CD4-positive, CD25-positive, alpha-beta regulatory T cell (primary cell): ENCODE data around the gene RACK1. TPM values are rescaled to one million over a fixed set of nuclear protein-coding genes. Genes with fewer than 3 reads are reported as not detected.

Experiments used
- ATAC-seq, 2 donors: fragments of 150-1000 bp; cut with Tn5 transposase; one replicate each; pipeline ENCODE4 v1.10.0; 2021; ENCODE audit warnings: low read depth in 2 of 2, moderate number of reproducible peaks in 2 of 2, moderate library complexity in 1 of 2
- DNase-seq, 3 donors: peaks; one replicate each; pipeline versions ENCODE4 v3.0.0 to v3.0.0-alpha.2; 2012 to 2022; ENCODE audit warnings: mixed read lengths in 1 of 3
- H3K27ac ChIP-seq: one replicate; pipeline ENCODE4 v1.7.0; 2013; ENCODE audit warnings: mild to moderate bottlenecking, low read length; ENCODE audit not compliant: insufficient read depth, poor library complexity, severe bottlenecking
- H3K27me3 ChIP-seq: one replicate; pipeline ENCODE4 v1.7.0; 2013; ENCODE audit warnings: low read length; ENCODE audit not compliant: control insufficient read depth, insufficient read depth
- H3K36me3 ChIP-seq: one replicate; pipeline ENCODE4 v1.7.0; 2013; ENCODE audit warnings: mild to moderate bottlenecking, low read length, moderate library complexity; ENCODE audit not compliant: control insufficient read depth, insufficient read depth
- H3K4me1 ChIP-seq: 2 replicates; pipeline ENCODE4 v1.7.0; 2013; ENCODE audit warnings: mild to moderate bottlenecking, low read length; ENCODE audit not compliant: insufficient read depth, control insufficient read depth, poor library complexity, severe bottlenecking
- H3K4me3 ChIP-seq: one replicate; pipeline ENCODE4 v1.7.0; 2013; ENCODE audit warnings: low read depth, mild to moderate bottlenecking, low read length, moderate library complexity
- H3K9me3 ChIP-seq, 2 experiments: 1 replicate in 1 of 2; 2 replicates in 1 of 2; pipeline ENCODE4 v1.7.0; 2013; ENCODE audit warnings: low read length in 2 of 2, mild to moderate bottlenecking in 1 of 2, moderate library complexity in 1 of 2; ENCODE audit not compliant: control insufficient read depth in 2 of 2
- H3K27ac Mint-ChIP-seq, 3 donors: one replicate each; pipeline ENCODE4 v1.8.0; 2020 to 2022; ENCODE audit warnings: mild to moderate bottlenecking in 3 of 3, mixed read lengths in 3 of 3, moderate library complexity in 2 of 3
- H3K27me3 Mint-ChIP-seq: one replicate; pipeline ENCODE4 v1.8.0; 2022; ENCODE audit warnings: mild to moderate bottlenecking, mixed read lengths
- H3K36me3 Mint-ChIP-seq: one replicate; pipeline ENCODE4 v1.8.0; 2020; ENCODE audit warnings: mixed read lengths
- H3K4me1 Mint-ChIP-seq, 4 donors: one replicate each; pipeline ENCODE4 v1.8.0; 2020 to 2022; ENCODE audit warnings: mixed read lengths in 4 of 4, mild to moderate bottlenecking in 1 of 4
- H3K4me3 Mint-ChIP-seq, 4 donors: one replicate each; pipeline ENCODE4 v1.8.0; 2020 to 2022; ENCODE audit warnings: mild to moderate bottlenecking in 4 of 4, mixed read lengths in 4 of 4, moderate library complexity in 3 of 4
- H3K9me3 Mint-ChIP-seq, 7 donors: one replicate each; pipeline ENCODE4 v1.8.0; 2020 to 2022; ENCODE audit warnings: mixed read lengths in 7 of 7, mild to moderate bottlenecking in 3 of 7, moderate library complexity in 2 of 7
- polyA plus RNA-seq, 4 donors: library from polyadenylated mRNA; unstranded; fragments of 300-500 nt; fragmentation: Illumina TruSeq; gene quantifications; one replicate each; pipeline ENCODE4 v1.2.3, GENCODE V29; 2021
- total RNA-seq: library from RNA; stranded (reverse); gene quantifications from one replicate; pipeline ENCODE4 v1.2.3, GENCODE V29; 2022

The RACK1 gene
- total and polyA plus RNA-seq, 5 donors from 2014 or later: 1,838 to 2,760 (median 2,238) TPM

DNA sequence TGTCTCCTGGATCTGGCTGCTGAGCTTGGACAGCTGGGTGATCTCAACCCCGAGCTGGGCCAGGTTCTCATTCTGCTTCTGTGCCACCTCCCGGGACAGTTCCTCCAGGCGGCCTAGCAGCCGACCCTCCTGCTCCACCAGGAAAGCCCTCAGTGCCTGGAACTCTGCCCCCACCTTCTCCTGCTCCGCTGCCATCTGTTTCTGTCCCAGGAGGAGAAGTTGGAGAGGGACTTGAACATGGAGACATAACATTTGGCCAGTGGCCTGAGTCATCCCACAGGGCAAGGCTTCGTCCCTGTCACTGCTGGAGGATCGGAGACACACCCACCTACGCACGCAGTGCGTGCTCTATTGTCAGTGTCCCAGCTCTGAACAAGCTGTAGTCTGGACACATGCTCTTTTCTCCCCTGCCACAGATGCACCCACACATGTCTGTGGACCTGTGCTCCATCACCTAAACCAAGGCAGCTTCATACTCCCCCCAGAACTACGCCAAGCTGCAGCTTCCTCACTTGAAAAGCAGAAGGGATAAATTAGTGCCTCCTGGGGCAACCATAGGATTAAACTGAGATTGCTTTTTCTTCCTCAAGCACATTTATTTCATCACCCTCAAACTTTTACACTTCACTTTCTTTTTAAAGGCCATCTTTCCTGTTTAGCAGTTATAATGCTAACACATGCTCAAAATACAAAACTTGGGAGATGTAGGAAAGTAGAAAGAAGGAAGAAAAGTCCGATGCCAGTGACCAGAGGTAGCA is 43.6 kb downstream of the RACK1 start:
- no peaks in the 10 kb centered on the region for H3K36me3 Mint-ChIP-seq
- H3K27ac Mint-ChIP-seq: no peak overlapping the region
- H3K4me3 Mint-ChIP-seq: peak overlapping the region in 1 of 4 donors; percentile 67
- Histone ChIP-seq H3K36me3 (no peaks in the 10 kb centered on the region), H3K4me1 (peaks cover 15% of the 10 kb centered on the region), H3K9me3 (no peaks in the 10 kb centered on the region), H3K27me3 (peaks cover 3% of the 10 kb centered on the region), H3K4me3 (no peak overlapping the region), H3K27ac (no peak overlapping the region)
- peaks cover 0 to 2% (median 0%) of the 10 kb centered on the region in 7 donors for H3K9me3 Mint-ChIP-seq
- H3K27me3 Mint-ChIP-seq: peaks cover 32% of the 10 kb centered on the region
- no peak for ATAC-seq
- DNase-seq: no peak
- H3K4me1 Mint-ChIP-seq: peaks cover 0 to 14% (median 0%) of the 10 kb centered on the region in 4 donors

DNA sequence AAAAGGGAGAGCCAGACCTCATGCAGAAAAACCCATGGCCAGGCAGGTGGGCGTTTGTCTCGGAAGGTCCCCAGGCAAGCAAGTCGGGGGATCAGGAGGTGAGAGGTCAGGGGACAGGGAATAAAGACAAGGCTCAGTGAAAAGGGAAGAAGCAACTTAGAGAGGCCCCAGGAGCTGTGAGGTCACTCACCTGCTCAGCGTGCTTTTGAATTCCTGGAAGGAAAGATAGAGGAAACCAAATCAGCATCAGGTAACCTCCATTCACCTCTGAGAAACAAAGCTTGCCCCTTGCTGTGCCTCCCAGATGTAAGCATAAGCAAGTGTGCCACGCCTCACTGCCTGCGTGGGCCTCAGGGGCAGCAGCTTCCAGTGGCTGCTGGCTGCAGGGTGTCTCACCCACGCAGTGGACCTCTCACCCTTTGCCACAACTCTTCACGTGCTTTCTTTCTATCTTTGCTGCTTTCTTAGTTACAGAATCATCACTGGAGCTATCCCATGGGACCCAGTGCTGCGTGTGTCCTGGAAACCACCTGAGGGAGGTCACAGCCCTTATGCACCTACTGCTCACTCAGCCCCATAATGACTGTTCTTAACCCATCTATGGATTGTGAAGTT is 44.7 kb downstream of the RACK1 start:
- no peak for ATAC-seq

DNA sequence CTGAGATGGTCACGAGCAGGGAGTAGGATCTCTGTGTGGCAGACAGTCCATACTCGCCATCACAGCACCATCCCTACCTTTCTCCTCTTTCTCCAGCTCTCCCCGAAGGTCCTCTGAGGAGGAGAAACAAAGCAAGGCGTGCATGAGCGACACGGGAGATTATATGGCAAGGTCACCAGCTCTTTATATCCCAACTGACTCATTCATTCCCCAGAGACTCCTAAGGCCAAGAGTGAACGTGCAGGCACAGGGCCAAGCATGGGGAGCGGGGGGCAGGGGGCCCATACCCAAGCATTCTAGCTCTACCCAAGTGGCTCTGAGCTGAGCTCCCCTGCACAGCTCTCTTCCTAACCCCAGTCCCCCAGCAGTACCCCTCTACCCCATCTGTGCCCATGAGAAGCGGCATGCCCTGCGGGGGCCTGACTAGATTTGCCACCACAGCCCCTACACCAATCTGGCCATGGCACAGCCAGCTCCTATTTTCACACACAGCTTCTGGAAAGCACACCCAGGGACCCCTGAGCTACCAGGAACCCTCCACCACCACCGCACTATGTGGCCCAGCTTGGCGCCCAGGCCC is 45.5 kb downstream of the RACK1 start:
- H3K4me1 Mint-ChIP-seq: peaks cover 0 to 9% (median 2%) of the 10 kb centered on the region in 4 donors
- Histone ChIP-seq H3K4me1 (no peaks in the 10 kb centered on the region), H3K27ac (no peak overlapping the region), H3K9me3 (no peaks in the 10 kb centered on the region), H3K36me3 (no peaks in the 10 kb centered on the region), H3K27me3 (peaks cover 3% of the 10 kb centered on the region), H3K4me3 (no peak overlapping the region)
- ATAC-seq: no peak
- peak overlapping the region in 2 of 4 donors; percentile 44 to 62 for H3K4me3 Mint-ChIP-seq
- no peak overlapping the region for H3K27ac Mint-ChIP-seq
- peaks cover 0 to 3% (median 0%) of the 10 kb centered on the region in 7 donors for H3K9me3 Mint-ChIP-seq
- H3K36me3 Mint-ChIP-seq: peaks cover 4% of the 10 kb centered on the region
- no peak for DNase-seq
- H3K27me3 Mint-ChIP-seq: peaks cover 20% of the 10 kb centered on the region

More for the DNA sequence above, 44.7 kb downstream of the RACK1 start:
- no peak overlapping the region for H3K27ac Mint-ChIP-seq
- Histone ChIP-seq H3K27me3 (peaks cover 3% of the 10 kb centered on the region), H3K27ac (no peak overlapping the region), H3K9me3 (no peaks in the 10 kb centered on the region), H3K4me3 (no peak overlapping the region), H3K4me1 (peaks cover 5% of the 10 kb centered on the region), H3K36me3 (no peaks in the 10 kb centered on the region)
- peak overlapping the region in 1 of 4 donors; percentile 44 for H3K4me3 Mint-ChIP-seq
- DNase-seq: no peak
- peaks cover 28% of the 10 kb centered on the region for H3K27me3 Mint-ChIP-seq
- H3K9me3 Mint-ChIP-seq: peaks cover 0 to 3% (median 0%) of the 10 kb centered on the region in 7 donors
- peaks cover 0 to 11% (median 0%) of the 10 kb centered on the region in 4 donors for H3K4me1 Mint-ChIP-seq
- no peaks in the 10 kb centered on the region for H3K36me3 Mint-ChIP-seq

DNA sequence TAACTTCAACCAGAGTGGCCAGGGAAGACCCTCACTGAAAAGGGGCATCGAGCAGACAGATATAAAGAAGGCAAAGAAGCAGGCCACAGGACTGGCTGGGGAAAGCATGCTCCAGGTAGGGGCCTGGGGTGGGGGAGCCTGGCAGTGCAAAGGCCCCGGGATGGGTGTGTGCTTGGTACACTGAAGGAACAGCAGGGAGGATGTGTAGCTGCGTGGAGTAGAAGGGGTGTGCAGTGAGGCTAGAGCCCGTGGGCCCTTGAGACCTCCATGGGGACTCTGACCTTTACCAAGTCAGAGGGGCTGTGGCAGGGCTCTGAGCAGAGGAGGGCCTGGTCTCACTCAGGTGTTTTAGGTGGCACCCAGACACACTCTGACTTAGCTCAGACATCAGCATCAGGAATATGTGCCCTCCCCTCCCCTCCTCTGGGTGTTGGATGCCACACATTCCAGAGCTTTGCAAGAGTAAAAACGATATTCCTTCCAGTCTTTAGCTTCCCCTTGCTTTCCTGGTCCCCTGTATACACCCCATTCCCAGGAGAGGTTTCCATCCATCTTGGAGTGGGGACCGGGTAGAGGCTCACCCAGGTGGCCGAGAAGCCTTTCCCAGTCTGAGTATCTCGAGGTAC is 46.3 kb downstream of the RACK1 start:
- Mint-ChIP-seq H3K27me3 (peaks cover 14% of the 10 kb centered on the region), H3K4me1 (peaks cover 0 to 15% (median 6%) of the 10 kb centered on the region in 4 donors), H3K36me3 (peaks cover 4% of the 10 kb centered on the region), H3K4me3 (no peak overlapping the region), H3K9me3 (peaks cover 0 to 3% (median 0%) of the 10 kb centered on the region in 7 donors), H3K27ac (no peak overlapping the region)
- Histone ChIP-seq H3K27me3 (no peaks in the 10 kb centered on the region), H3K36me3 (no peaks in the 10 kb centered on the region), H3K4me1 (peaks cover 6% of the 10 kb centered on the region), H3K27ac (no peak overlapping the region), H3K9me3 (no peaks in the 10 kb centered on the region), H3K4me3 (no peak overlapping the region)
- ATAC-seq (no peak), DNase-seq (no peak)

DNA sequence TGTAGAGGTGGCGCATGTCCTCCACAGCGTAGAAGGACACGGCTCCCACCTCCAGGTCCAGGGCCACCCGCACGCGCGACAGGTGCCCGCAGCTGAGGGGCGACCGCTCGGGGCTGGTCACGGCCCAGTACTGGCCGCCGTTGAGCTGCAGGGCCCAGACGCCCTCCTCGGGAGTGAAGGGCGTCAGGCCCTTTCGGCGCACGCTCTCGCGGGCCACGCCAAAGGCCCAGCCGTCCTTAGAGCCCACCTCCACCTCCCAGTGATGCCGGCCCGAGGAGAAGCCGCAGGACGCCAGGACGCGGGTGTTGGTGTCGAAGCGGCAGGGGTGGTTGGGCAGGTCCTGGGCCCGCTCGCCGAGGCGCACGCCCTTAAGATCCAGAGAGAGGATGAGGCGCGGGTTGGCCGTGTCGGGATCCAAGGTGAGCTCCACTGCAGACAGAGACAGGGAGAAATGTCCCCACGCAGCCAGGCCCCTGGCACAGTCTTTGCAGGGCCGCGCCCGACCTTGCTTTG is 48.4 kb downstream of the RACK1 start:
- Mint-ChIP-seq H3K27me3 (peaks cover 18% of the 10 kb centered on the region), H3K4me3 (no peak overlapping the region), H3K36me3 (peaks cover 12% of the 10 kb centered on the region), H3K27ac (no peak overlapping the region), H3K9me3 (peaks cover 0 to 11% (median 0%) of the 10 kb centered on the region in 7 donors), H3K4me1 (peaks cover 5 to 27% (median 14%) of the 10 kb centered on the region in 4 donors)
- Histone ChIP-seq H3K4me3 (no peak overlapping the region), H3K9me3 (no peaks in the 10 kb centered on the region), H3K27ac (no peak overlapping the region), H3K4me1 (peaks cover 21% of the 10 kb centered on the region), H3K27me3 (no peaks in the 10 kb centered on the region), H3K36me3 (no peaks in the 10 kb centered on the region)
- ATAC-seq (no peak), DNase-seq (no peak)

DNA sequence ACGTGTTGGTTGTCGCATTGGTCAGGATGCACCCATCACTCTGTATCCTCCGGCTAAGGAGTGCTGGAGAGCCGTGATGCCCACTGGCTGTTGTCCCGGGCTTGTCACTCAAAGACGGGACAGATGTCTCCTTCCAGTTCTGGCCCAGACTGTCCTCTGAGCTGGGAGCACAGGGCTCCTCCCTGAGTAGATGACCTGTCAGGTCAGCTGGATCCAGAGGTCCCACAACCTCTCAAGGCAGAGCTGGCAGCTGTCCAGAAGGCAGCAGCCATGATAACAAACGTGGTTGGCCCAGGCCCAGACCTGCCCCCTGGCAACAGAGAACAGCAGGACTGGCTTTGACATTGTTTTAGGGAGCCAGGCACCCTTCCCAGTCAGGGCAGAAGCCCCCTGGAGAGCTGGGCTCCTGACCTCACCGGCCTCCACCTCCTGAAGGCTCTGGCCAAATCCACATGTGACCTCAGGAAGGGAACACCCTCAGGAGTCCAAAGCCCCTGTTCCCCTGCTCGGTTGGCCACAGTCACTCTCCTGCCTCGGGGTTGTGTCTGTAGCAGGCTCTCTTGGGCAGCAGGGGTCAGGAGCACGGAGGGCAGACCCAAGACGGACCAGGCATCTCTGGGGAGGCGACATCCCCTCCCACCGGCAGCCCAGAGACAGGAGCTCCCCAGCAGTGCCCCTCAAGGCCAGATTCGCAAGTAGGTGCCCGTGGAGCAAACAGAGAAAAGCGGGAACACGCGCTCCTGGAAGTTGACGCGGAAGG is 49.0 kb downstream of the RACK1 start:
- H3K4me1 Mint-ChIP-seq: peaks cover 6 to 29% (median 14%) of the 10 kb centered on the region in 4 donors
- H3K27ac ChIP-seq: no peak overlapping the region
- H3K4me3 Mint-ChIP-seq: peak overlapping the region in 1 of 4 donors; percentile 100
- H3K36me3 Mint-ChIP-seq: peaks cover 12% of the 10 kb centered on the region
- no peaks in the 10 kb centered on the region for H3K36me3 ChIP-seq
- H3K27ac Mint-ChIP-seq: no peak overlapping the region
- H3K27me3 Mint-ChIP-seq: peaks cover 23% of the 10 kb centered on the region
- H3K9me3 Mint-ChIP-seq: peaks cover 0 to 11% (median 0%) of the 10 kb centered on the region in 7 donors
- no peak for DNase-seq
- no peak overlapping the region for H3K4me3 ChIP-seq
- no peaks in the 10 kb centered on the region for H3K27me3 ChIP-seq
- no peak for ATAC-seq
- H3K4me1 ChIP-seq: peaks cover 23% of the 10 kb centered on the region
- H3K9me3 ChIP-seq: no peaks in the 10 kb centered on the region

DNA sequence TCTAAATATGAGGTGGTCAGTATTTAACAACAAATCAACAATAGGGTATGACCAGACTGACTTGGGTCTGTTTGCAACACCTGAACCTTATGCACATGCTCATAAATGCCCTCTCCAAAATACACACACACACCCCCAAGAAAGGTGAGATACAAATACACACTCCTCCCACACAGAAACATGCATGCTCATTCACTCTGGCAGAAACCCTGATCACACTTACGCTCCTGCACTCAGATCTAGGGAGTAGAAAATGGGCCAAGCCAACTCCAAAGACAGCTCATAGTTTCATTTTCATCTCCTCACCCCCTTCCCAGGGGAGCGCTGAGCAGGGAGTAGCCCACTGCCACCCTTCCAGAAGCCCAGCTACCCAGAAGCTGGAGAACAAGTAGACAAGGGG is 50.0 kb downstream of the RACK1 start:
- no peak overlapping the region for H3K27ac ChIP-seq
- no peaks in the 10 kb centered on the region for H3K36me3 ChIP-seq
- Mint-ChIP-seq H3K4me1 (peaks cover 14 to 35% (median 19%) of the 10 kb centered on the region in 4 donors), H3K36me3 (peaks cover 16% of the 10 kb centered on the region), H3K9me3 (peaks cover under 1 to 16% (median 1%) of the 10 kb centered on the region in 7 donors), H3K27ac (peak overlapping the region in 2 of 3 donors; percentile 69 to 97), H3K27me3 (peaks cover 33% of the 10 kb centered on the region), H3K4me3 (peak overlapping the region; percentile 52 to 100 (median 74))
- no peaks in the 10 kb centered on the region for H3K27me3 ChIP-seq
- H3K4me1 ChIP-seq: peaks cover 27% of the 10 kb centered on the region
- ATAC-seq (no peak), DNase-seq (no peak)
- no peaks in the 10 kb centered on the region for H3K9me3 ChIP-seq
- no peak overlapping the region for H3K4me3 ChIP-seq
